Epithelial cell of esophagus (primary cell): Measurements from ENCODE around the gene ATAD5.
A peak's percentile ranks its signal among the peaks of the same experiment; 100 is the strongest.

Experiments
- DNase-seq: peaks from one replicate; pipeline ENCODE4 v3.0.0; 2010; ENCODE audit warnings: low read depth
- H3K4me3 ChIP-seq: 2 replicates; pipeline ENCODE4 v1.5.1; 2011; ENCODE audit warnings: mild to moderate bottlenecking, low read length, control low read depth
- TF ChIP-seq, protein P1 (sequence below): IDR thresholded peaks from 2 replicates; pipeline ENCODE4 v1.5.1; 2011; ENCODE audit warnings: low read depth, mild to moderate bottlenecking, low read length, control low read depth, inconsistent platforms; ENCODE audit not compliant: insufficient read depth; ENCODE audit errors: missing control alignments

Gene ATAD5, protein sequence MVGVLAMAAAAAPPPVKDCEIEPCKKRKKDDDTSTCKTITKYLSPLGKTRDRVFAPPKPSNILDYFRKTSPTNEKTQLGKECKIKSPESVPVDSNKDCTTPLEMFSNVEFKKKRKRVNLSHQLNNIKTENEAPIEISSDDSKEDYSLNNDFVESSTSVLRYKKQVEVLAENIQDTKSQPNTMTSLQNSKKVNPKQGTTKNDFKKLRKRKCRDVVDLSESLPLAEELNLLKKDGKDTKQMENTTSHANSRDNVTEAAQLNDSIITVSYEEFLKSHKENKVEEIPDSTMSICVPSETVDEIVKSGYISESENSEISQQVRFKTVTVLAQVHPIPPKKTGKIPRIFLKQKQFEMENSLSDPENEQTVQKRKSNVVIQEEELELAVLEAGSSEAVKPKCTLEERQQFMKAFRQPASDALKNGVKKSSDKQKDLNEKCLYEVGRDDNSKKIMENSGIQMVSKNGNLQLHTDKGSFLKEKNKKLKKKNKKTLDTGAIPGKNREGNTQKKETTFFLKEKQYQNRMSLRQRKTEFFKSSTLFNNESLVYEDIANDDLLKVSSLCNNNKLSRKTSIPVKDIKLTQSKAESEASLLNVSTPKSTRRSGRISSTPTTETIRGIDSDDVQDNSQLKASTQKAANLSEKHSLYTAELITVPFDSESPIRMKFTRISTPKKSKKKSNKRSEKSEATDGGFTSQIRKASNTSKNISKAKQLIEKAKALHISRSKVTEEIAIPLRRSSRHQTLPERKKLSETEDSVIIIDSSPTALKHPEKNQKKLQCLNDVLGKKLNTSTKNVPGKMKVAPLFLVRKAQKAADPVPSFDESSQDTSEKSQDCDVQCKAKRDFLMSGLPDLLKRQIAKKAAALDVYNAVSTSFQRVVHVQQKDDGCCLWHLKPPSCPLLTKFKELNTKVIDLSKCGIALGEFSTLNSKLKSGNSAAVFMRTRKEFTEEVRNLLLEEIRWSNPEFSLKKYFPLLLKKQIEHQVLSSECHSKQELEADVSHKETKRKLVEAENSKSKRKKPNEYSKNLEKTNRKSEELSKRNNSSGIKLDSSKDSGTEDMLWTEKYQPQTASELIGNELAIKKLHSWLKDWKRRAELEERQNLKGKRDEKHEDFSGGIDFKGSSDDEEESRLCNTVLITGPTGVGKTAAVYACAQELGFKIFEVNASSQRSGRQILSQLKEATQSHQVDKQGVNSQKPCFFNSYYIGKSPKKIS (N-terminal part only)

DNA sequence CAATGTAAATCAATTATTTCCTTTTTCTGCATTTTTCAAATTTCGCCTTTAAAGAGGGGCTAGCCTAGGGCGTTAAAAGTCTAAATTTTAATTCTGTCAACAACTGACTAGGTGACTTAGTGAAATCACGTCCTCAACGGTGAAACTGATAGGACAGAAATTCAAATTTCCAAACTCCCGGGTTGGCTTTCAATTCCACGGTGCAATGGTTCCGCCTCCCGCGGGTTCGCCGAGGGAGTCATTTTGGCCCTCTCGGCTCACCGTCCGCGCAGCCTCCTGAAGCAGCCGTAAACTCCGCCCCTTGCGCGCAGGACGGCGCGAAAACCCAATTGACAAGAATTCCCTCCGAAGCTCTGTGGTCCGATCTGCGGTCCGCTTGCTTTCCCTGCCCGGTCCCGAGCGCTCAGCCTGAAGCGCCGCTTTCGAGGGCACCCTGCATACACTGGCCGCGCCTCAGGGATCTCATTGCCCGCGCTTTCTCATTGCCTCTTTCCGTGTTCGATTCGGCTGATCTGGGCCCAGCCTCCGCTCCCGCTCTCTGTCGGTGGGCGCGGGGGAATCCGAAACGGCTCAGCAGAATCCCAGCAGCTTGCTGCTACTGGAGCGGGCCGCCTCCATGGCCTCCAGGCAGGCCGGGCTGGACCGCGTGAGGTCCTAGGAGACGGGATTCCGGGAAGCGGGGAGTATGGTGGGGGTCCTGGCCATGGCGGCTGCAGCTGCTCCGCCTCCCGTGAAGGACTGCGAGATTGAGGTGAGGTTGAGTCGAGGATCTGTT lies at the start of gene ATAD5:
Gene ATAD5 (plus strand): TSS at position 304 of the 775 bp plus-strand sequence. CDS start 382 bp downstream, at position 686.
- H3K4me3 ChIP-seq, result peak within 1 kb of the TSS; percentile 92
- peak; percentile 93 for DNase-seq
- TF ChIP-seq, protein P1, sequence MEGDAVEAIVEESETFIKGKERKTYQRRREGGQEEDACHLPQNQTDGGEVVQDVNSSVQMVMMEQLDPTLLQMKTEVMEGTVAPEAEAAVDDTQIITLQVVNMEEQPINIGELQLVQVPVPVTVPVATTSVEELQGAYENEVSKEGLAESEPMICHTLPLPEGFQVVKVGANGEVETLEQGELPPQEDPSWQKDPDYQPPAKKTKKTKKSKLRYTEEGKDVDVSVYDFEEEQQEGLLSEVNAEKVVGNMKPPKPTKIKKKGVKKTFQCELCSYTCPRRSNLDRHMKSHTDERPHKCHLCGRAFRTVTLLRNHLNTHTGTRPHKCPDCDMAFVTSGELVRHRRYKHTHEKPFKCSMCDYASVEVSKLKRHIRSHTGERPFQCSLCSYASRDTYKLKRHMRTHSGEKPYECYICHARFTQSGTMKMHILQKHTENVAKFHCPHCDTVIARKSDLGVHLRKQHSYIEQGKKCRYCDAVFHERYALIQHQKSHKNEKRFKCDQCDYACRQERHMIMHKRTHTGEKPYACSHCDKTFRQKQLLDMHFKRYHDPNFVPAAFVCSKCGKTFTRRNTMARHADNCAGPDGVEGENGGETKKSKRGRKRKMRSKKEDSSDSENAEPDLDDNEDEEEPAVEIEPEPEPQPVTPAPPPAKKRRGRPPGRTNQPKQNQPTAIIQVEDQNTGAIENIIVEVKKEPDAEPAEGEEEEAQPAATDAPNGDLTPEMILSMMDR, result no peak

DNA sequence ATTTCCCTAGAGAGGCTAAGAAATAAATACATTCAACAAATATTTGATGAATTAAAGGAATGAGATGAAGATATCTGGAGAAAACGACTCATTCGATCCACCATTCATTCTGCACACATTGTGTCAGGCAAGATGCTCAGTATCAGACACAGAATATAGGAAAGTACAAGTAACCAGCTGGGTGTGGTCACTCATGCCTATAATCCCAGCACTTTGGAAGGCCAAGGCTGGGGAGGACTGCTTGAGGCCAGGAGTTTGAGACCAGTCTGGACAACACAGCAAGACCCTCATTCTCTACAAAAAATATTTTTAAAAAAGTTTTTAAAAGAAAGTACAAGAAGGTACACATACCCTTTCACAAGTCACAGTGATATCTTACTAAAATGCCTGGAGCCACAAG lies 49.6 kb upstream of the ATAD5 start:
- DNase-seq, result no peak
- TF ChIP-seq, protein P1, result no peak

DNA sequence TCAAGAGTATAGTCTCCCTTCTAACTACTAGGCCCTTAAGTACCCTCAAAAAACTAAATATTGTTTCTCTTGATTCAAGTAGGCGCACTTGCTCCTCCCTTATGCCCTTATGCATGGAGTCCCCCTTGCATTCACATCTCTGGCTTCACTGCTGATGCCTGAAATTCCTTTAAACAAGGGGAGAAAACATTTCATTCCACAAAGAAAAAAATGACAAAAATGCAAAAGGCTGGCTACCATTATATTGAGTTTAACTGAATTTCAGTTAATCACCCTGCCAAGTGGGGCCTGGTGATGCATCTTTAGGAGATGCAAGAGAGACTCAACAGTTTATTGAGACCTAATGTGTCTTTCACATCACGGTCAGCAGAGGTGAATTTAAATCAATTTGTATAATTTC lies 42.8 kb upstream of the ATAD5 start:
- no peak for DNase-seq
- TF ChIP-seq, protein P1, result no peak

More for the DNA sequence above, 49.6 kb upstream of the ATAD5 start:
- no peak overlapping the region for H3K4me3 ChIP-seq

DNA sequence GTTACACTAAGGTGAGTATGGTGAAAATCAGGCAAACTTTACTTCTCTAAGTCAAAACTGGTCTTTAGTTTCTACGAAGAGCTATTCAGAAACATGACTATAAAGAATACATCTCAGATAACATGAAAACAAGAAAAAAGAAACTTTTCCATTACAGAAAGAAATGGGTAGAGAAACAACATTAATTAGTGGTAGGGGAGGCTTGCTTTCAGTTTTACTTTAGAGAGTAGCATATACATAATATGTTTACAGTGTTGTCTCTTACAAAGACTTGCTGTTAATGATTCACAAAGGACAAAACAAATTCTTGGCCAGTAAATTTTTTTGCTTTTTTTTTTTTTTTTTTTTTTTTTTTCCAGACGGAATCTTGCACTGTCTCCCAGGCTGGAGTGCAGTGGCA lies 41.5 kb upstream of the ATAD5 start:
- no peak overlapping the region for H3K4me3 ChIP-seq

More for the DNA sequence above, 42.8 kb upstream of the ATAD5 start:
- H3K4me3 ChIP-seq, result no peak overlapping the region

DNA sequence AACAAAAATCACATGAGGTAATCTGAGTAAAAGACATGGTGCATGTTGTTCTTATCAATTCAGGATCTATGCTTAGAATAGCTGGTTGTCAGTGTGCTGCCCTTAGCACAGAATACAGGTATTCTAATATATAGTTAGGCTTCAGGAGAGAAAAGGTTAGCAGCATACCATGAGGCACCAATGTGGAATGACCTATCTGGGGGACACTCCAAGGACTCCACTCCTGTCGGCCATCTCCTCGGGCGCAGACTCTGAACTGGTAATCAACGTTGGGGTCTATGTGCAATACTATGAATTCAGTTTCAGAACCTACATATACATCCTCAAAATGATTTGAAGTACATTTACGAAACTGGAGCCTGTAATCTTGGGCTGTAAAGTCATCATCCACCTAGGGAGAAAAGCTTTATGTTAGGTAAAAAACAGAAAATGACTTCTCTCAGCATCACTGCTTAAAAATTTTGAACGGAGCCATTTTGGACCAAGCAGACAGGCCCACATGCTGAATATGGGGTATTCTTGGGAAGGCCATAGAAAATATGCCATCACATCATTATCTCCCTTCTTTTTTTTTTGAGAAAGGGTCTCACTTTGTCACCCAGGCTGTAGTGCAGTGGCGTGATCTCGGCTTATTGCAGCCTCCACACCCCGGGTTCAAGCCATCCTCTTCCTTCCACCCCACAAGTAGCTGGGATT lies 38.3 kb upstream of the ATAD5 start:
- TF ChIP-seq, protein P1, result no peak
- no peak overlapping the region for H3K4me3 ChIP-seq
- DNase-seq, result no peak

More for the DNA sequence above, 41.5 kb upstream of the ATAD5 start:
- TF ChIP-seq, protein P1, result no peak
- DNase-seq, result no peak
